Activated CD4-positive, alpha-beta T cell treated with anti-CD3 and anti-CD28 coated beads, Interleukin-2, amount 50 U/mL, for 16 hours (primary cell): Measurements from ENCODE around the gene RASSF6.
"Not testable (repeated sequence)": the region's sequence is repeated elsewhere in the genome, so short reads cannot be mapped to it uniquely, and the experiment has no call there.

Experiments
- DNase-seq: peaks from one replicate; pipeline ENCODE4 v3.0.0-alpha.2; 2020

RASSF6 gene

GRCh38 chr4:73609706-73610105, 10.5 kb downstream of the RASSF6 start:
- no peak for DNase-seq

DNA sequence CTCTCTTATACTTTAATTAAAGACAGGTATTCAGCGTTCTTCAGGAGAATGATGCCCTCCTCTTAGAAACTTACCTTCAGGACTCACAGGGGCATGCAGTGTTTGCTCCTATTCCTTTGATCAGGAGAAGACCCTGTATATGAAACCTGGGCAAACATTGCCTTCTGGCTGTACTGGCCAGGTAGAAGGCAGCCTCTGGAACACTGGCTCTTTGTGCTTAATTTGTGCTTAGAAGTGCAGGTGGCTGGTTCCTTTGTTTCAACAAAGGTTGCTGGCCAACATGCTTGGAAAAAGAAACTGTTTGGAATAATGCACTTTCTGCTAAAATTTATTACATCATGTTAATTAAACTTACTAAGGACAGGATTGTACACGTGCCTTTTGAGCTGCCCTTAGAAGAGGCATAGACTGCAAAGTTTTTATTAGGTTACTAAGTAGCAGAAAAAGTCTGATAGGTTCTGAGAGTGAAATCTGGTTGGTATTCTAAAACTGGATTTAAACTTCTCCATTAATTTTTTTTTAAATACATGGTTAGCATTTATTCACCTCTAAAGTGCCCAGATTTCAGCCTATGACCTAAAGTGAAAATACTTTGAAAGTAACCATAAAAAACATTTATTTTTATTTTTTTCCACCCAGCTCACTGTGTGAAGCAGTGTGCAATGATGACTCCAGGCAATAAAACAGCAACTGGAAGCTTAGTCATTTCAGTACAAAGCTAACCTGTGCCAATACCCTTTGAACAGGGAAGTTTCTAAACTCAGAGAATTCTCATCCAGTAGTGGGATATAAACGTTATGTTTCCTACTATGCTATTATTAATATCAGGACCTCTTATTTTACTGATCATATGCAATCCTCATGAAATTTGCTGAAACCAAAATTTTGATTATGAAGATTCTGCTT, 11.3 kb downstream of the RASSF6 start:
- DNase-seq = no peak

DNA sequence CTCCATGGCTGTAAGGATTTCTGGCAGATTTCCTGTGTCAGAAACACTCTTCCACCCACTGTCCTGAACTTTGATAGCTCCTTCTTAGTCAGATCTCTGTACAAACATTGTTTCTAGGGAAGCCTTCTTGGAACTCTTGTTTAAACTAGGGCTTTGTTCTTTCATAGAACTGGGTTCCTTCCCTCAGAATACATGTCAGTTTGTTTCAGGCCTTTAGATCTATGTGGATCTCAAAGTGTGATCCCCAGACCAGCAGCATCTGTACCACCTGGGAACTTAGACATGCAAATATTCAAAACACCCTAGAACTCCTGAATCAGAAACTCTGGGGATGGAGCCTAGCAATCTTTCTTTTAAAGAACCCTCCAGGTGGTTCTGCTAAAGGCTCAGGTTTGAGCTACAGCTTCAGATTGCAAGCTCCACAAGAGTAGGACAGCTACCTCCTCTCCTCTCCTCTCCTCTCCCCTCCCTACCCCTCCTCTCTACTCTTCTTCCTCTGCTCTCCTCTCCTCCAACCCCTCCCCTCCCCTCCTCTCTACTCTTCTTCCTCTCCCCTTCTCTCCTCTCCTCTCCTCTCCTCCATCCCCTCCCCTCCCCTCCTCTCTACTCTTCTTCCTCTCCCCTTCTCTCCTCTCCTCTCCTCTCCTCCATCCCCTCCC, 12.7 kb downstream of the RASSF6 start:
- no peak for DNase-seq

GRCh38 chr4:73606465-73606974, 13.7 kb downstream of the RASSF6 start:
- no peak for DNase-seq

DNA sequence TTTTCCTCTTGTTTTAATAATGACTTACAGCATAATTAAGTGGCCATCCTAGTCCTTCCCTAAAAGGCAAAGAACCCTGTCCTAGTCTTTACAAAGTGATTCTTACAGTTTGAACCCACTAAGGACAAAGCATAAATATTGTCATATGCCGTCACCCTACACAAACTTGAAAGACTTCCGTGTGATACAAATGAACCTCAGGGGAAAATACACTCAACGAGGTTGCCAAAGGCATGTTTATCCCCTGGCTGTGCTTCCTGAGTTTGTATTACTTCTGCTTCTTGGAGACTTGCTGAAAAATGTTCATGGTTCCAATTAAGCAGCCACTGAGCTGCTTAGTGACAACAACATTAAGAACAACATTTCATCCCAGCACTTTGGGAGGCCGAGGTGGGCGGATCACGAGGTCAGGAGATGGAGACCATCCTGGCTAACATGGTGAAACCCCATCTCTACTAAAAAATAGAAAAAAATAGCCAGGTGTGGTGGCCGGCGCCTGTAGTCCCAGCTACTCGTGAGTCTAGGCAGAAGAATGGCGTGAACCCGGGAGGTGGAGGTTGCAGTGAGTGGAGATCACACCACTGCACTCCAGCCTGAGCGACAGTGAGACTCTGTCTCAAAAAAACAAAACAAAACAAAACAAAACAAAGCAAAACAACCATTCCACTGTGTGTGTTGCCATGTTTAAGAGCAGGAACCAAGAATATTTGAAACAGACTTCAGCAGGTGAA, 16.2 kb downstream of the RASSF6 start:
- no peak for DNase-seq

DNA sequence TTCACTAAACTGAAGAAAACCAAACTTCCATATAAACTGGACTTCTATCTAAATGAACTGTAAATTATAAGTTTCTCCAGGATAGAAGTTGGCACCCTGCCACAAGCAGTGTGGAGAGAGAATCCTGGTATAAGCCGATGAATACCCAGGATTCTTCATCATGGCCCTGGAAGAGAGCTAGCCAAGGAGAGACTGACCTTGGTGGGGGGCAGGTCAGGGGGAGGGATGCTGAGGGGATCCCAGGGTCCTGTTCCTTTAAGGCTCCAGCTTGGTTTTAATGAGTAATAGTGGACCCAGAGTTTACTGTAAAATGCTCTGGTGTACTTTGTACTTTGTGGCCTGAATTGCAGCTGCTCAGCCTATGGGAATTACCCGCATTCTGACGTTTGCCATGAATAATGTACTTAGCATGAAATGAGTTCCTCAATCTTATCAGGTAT, 16.9 kb downstream of the RASSF6 start:
- DNase-seq = no peak

DNA sequence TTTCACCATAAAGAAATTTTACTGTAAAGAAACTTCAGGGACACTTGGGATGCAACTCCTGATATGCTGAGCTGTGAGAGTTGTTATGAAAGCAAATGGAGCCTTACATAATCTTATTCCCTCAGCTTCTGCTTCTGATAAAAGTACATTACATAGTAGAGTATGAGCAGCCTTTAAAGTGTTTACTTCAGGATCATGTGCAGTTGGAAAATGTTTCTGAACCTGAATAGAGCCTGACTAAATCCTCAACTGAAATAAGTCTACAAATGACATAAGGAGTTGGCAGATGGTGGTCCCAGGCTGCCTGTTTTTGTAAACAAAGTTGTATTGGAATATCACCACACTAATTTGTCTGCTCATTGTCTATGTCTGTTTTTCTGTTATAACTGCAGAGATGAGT, 19.3 kb downstream of the RASSF6 start:
- DNase-seq = no peak

GRCh38 chr4:73599182-73599581, 21.1 kb downstream of the RASSF6 start:
- no peak for DNase-seq

DNA sequence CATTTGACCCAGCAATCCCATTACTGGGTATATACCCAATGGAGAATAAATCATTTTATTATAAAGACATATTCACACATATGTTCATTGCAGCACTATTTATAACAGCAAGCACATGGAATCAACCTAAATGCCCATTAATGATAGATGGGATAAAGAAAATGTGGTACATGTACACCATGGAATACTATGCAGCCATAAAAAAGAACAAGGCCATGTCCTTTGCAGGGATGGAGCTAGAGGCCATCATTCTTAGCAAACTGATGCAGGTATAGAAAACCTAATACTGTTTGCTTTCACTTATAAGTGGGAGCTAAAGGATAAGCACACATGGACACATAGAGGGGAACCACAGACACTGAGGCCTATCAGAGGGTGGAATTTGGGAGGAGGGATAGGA, 22.6 kb downstream of the RASSF6 start:
- DNase-seq = no peak

- not testable (repeated sequence) for DNase-seq
Measured at GRCh38 chr4:73597183-73597582, 23.1 kb downstream of the RASSF6 start.

DNA sequence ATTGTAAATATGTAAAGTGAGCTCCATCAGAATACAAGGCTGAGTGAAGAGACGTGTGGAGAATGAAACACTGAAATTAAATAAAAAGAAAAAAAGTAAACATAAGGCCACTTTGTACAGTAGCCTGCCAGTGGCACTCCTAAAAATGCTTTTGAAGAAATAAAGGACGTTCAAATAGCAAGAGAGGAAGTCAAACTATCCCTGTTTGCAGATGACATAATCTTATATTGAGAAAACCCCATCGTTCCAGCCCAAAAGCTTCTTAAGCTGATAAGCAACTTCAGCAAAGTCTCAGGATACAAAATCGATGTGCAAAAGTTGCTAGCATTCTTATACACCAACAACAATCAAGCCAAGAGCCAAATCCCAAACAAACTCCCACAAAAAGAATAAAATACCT, 24.2 kb downstream of the RASSF6 start:
- no peak for DNase-seq

- DNase-seq = no peak
Measured at GRCh38 chr4:73593631-73594241, 26.5 kb downstream of the RASSF6 start.

DNA sequence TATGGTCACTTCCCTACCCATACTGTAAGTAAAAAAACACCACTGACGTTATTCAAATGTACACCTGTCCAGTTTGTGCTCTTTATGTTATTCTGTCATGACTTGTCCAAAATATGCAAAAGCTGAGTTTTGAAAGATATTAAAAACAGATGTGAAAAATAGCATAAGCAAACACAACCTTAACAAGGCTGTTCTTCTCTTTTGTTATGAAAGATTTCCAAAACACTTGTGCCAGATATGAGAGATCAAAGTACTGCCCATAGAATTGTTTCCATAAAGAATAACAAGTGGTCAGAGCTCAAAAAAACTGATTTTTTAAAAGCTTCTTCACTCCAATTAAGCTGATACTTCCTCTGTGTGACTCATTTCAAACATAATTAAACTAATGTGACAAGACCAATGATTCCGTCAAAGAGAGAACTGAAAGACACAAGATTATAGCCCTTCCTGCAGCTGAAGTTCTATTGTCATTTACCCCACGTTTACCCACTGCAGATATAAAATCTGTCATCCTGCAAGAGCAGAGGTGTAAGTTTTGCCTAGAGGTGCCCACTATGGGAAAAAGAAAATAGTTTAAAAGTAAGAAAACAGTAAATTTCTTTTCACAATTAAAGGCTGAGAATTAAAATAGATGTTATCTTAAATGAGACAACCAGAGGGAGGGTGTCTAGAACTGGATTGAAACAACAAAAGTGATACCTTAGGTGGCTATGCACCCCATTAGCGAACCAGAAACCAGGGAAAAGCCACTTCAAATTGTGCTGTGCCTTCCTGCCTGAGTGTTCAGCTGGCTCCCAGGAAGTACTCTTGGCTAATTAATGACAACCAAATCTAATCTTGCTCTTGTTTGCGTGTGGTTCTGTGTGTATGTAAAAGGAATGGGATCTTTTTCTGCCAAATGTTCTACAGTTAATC, 30.1 kb downstream of the RASSF6 start:
- DNase-seq = no peak

GRCh38 chr4:73589261-73589847, 30.9 kb downstream of the RASSF6 start:
- no peak for DNase-seq

DNA sequence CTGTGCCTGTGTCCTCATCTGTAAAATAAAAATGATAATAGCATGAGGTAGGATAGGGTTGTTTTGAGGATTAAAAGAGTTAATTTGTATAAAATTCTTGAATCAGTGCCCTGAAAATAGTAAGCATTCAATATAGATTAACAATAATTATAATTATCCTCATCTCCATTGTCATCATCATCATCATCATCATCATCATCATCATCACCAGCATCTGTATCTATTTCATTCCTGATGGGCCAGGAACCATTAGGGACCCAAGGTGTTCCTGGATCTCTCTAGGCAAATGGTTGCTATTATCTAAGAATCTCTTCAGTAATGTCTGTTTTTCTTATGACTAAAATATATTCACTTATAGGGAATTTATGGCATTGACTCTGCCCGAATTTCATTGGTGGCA, 31.6 kb downstream of the RASSF6 start:
- DNase-seq = no peak

- no peak for DNase-seq
Measured at GRCh38 chr4:73586666-73587065, 33.6 kb downstream of the RASSF6 start.

- DNase-seq = no peak
Measured at GRCh38 chr4:73586040-73586439, 34.2 kb downstream of the RASSF6 start.

DNA sequence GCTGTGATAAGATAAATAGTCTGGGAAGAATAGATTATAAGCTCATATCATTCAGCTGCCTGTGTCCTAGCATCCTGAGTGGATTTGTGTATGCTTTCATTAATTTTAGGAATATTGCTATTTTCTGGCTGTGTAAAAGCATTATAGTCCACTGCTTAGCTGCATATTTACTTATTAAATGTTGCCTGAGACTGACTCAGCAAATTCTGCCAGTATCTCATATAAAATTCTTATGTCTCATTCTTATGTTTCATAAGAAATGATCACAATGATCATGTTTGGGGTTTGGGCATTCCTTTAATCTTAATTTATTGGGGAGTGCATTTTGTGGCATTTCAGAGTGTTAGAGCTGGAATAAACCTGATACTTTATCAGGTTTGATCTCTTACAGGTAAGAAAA, 34.9 kb downstream of the RASSF6 start:
- no peak for DNase-seq

GRCh38 chr4:73583666-73584065, 36.6 kb downstream of the RASSF6 start:
- DNase-seq = no peak

- no peak for DNase-seq
Measured at GRCh38 chr4:73577371-73577770, 42.9 kb downstream of the RASSF6 start.

DNA sequence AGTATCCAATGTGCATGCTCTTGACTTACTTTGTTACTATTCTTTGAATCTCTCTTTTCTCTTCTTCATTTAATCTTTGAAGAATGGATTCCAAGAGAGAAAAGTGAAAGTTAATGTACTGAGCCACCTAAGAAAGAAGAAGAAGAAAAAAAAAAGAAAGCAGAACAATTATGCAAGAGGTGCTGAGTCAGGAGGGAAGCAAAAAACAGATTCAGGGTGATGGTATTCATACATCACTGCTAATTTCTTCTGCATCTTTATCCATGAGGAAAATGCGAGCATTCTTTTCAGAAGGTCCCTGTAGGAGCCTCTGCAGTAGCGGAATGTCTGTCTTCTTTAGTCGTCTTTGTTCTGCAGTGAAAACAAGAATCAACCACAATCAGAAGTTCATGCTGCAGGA, 43.9 kb downstream of the RASSF6 start:
- no peak for DNase-seq
